Measurements from ENCODE around the gene SCTR.

DNA sequence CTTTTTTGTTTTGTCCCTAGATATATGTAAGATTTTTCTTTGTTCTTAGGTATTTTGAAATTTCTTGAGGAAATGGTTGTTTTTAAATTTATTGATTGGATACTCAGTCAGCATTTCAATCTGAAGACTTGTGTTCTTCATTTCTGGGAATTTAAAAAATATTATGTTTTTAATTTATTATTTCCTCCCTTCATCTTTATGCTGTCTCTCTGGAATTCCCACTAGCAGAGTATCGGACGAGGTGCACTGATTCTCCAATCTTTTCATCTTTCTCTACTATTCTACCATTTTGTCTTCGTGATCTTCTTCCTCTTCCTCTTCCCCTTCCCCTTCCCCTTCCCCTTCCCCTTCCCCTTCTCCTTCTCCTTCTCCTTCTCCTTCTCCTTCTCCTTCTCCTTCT, 12.3 kb downstream of the SCTR start:
- TF ChIP-seq, protein P1, sequence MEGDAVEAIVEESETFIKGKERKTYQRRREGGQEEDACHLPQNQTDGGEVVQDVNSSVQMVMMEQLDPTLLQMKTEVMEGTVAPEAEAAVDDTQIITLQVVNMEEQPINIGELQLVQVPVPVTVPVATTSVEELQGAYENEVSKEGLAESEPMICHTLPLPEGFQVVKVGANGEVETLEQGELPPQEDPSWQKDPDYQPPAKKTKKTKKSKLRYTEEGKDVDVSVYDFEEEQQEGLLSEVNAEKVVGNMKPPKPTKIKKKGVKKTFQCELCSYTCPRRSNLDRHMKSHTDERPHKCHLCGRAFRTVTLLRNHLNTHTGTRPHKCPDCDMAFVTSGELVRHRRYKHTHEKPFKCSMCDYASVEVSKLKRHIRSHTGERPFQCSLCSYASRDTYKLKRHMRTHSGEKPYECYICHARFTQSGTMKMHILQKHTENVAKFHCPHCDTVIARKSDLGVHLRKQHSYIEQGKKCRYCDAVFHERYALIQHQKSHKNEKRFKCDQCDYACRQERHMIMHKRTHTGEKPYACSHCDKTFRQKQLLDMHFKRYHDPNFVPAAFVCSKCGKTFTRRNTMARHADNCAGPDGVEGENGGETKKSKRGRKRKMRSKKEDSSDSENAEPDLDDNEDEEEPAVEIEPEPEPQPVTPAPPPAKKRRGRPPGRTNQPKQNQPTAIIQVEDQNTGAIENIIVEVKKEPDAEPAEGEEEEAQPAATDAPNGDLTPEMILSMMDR (IDR thresholded peaks at IDR 0.05; ENCODE audit: control extremely low read depth in 1 of 3, insufficient read depth in 1 of 3, low read depth in 1 of 3, low read length in 3 of 3), result no peak
- TF ChIP-seq POLR2AphosphoS5 (IDR thresholded peaks at IDR 0.05; ENCODE audit: low read depth, low read length), result no peak
- TF ChIP-seq POLR2A (IDR thresholded peaks at IDR 0.05; ENCODE audit: control extremely low read depth in 1 of 2, low read depth in 2 of 2, low read length in 2 of 2), result no peak
- TF ChIP-seq JUND (IDR thresholded peaks at IDR 0.05; ENCODE audit: low read length), result no peak
- TF ChIP-seq EZH2 (IDR thresholded peaks at IDR 0.05; ENCODE audit: low read depth, low read length, severe bottlenecking), result no peak
- no peak for TF ChIP-seq KDM1A (IDR thresholded peaks at IDR 0.05; ENCODE audit: borderline replicate concordance, low read length)
- TF ChIP-seq, protein P2, sequence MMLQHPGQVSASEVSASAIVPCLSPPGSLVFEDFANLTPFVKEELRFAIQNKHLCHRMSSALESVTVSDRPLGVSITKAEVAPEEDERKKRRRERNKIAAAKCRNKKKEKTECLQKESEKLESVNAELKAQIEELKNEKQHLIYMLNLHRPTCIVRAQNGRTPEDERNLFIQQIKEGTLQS (IDR thresholded peaks at IDR 0.05; ENCODE audit: insufficient read depth, low read depth, low read length), result no peak
- no peak for TF ChIP-seq GTF2F1 (IDR thresholded peaks at IDR 0.05; ENCODE audit: borderline replicate concordance, low read depth, low read length)
- TF ChIP-seq, protein P3, sequence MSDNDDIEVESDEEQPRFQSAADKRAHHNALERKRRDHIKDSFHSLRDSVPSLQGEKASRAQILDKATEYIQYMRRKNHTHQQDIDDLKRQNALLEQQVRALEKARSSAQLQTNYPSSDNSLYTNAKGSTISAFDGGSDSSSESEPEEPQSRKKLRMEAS (IDR thresholded peaks at IDR 0.05), result no peak

Data from H1 (cell line).